ENCODE measurements around the gene EIF4EBP3.

- TF ChIP-seq POLR2AphosphoS5 (IDR thresholded peaks at IDR 0.05) (no peak), POLR2A (IDR thresholded peaks at IDR 0.05) (no peak)
These were observed 14.5 kb downstream of the EIF4EBP3 start for GRCh38 chr5:140561753-140562523.

All from spleen (tissue), 3 donors.